ENCODE data around the gene TRPM5.

TRPM5 gene

GRCh38 chr11:2419638-2420501 lies 24.4 kb downstream of the TRPM5 start:
- DNase-seq: peak; percentile 74

DNA sequence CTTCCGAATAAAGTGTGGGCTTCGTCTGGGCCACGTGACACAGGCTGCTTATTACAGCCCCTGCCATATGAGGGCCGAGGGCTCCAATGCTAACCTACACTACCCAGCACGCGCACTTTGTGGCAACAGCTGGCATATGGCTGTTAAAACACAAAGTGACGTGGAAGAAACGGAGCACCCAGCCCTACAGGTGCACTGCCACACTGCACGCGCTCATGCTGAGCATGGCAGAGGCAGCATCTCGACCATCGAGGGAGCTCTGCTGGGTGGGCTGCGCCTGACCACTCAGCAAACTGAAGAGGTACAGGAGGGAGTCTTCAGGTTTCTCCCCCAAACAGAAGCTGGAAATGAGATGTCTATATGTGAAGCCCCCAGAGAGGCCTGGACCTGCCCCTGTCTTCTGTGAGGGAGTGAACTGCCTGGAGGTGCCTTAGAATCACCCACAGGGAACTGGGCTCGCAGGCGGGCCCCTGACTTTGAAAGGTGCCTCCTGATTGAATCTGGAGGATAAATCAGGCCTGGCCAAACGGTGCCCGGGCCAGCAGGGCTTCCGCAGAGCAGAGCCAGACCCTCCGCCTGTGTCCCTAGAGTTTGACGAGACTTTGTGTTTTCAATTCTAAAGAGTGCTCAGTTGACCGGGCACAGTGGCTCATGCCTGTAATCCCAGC lies 25.5 kb downstream of the TRPM5 start:
- DNase-seq: no peak

GRCh38 chr11:2417856-2418692 lies 26.2 kb downstream of the TRPM5 start:
- no peak for DNase-seq

DNA sequence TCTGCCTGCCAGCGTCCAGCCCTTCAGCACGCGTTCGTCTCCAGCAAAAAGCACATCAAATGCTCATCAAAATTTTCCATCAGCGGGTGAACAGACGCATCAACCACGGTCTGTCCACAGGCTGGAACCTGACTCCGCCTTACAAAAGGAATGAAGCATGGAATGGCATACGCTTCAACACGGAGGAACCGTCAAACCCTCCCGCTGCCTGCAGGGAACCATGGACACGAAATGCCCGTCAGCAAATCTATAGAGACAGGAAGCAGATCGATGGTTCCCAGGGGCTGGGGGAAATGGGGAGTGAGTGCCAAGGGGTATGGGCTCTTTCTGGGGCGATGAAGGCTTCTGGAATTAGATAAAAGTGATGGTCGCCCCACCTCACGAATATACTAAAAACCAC lies 27.5 kb downstream of the TRPM5 start:
- no peak for DNase-seq

DNA sequence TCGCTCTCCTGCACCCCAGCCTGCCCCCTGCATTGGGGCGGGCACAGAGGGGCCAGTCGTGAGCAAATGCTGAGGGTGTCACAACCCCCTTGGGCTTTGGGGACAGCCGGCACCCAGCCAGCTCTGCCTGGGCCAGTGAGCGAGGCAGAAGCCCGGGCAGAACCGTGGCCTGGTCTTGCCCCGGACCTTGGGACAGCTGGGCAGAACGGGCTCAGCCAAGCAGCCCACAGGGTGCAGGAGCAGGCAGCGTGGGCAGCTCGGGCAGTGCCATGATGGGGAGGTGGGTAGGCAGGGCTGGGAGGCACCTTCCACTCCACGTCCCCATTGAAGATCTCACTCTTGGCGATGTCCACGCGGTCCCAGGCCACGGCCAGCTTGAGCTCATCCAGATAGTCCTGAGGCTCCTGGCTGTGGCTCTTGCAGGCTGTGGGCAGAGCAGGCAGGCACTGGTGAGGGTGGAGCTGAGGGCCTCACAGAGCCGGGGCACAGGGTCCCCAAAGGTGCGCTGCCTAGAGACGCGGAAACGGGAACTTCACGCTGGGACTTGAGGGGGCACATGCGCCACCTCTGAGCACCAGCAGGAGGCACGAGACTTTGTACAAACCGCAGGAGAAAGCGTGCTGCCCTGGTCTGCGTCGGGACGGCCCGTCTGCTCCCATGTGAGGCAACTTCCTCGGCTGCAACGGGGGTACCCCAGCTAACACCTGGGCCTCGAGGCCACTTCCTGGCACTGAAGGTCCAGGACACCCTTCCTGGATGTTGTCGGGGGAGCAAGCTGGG lies 28.5 kb downstream of the TRPM5 start:
- no peak for DNase-seq

DNA sequence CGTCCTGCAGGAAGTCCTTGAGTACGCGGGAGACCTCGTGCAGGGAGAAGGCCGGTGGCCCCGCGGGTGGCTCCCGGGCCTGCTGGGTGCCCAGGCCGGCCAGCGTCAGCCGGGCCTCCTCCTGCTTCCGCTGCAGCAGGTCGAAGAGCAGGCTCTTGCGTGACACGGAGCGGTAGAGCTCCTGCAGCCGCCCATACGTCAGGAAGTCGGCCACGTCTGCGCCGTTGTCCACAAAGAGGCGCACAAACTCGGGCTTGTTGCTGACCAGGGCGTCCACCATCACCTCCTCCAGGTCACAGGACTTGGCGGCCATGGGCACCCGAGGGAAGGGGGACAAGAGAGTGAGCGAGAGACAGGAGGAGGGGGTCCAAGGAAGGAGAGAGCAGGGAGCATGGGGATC lies 29.1 kb downstream of the TRPM5 start:
- DNase-seq: no peak

GRCh38 chr11:2414616-2415015 lies 29.7 kb downstream of the TRPM5 start:
- no peak for DNase-seq

GRCh38 chr11:2413742-2414579 lies 30.4 kb downstream of the TRPM5 start:
- no peak for DNase-seq

GRCh38 chr11:2412323-2412722 lies 32.0 kb downstream of the TRPM5 start:
- DNase-seq: no peak

DNA sequence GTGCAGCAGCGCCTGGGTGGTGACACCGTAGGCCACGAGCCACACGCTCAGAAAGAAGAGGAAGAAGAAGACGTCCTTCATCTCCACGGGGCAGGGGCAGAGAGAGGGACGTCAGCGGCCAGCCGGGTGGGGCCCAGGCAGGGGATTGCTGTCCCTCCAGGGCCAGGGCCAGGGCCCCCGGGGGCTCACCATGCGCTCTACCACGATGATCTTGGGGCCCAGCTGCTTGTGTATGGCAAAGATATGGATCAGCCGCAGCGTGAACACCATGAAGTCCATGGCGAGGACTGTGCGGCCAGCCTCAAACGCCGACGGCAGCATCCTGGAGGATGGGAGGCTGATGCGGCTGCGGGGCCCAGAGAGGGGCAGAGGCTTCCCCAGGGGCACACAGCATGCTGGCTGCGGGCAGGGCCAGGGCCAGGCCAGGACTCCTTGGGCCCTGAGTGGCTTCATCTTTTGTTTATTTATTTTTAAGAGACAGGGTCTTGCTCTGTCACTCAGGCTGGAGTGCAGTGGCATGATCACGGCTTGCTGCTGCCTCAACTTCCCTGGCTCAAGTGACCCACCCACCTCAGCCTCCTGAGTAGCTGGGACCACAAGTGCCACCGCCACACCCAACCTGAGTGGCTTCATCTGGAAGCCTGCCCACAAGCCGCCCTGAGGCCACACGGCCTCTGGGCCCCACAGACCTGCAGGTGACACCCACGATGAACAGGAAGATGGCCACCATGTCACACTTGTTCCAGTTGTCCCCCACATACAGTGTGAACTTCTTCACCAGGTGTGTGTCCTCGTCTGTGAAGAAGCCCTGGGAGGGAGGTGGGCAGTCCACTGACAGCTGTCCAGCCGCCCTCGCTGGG lies 32.6 kb downstream of the TRPM5 start:
- DNase-seq: no peak

- no peak for DNase-seq
Observed at GRCh38 chr11:2410616-2411015, 33.7 kb downstream of the TRPM5 start.

GRCh38 chr11:2409611-2410468 lies 34.5 kb downstream of the TRPM5 start:
- DNase-seq: no peak

DNA sequence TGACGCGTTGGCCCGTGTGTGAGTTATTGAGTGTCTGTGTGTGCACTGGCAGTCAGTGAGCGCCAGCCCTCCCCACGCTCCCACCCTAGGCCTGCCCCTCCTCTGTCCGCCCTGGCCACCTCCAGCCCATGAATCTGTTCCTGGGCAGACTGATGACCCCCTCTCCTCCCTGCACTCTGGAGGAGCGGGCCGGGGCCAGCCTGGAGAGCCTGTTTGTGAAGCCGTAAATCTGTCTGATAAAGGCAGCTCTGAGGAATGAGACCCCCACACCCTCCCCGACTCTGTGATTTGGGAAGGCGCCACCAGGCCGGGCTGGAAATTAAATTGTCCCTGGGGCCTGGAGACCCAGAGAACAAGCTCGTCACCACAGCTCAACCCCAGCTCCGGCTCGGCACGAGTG lies 35.2 kb downstream of the TRPM5 start:
- DNase-seq: no peak

DNA sequence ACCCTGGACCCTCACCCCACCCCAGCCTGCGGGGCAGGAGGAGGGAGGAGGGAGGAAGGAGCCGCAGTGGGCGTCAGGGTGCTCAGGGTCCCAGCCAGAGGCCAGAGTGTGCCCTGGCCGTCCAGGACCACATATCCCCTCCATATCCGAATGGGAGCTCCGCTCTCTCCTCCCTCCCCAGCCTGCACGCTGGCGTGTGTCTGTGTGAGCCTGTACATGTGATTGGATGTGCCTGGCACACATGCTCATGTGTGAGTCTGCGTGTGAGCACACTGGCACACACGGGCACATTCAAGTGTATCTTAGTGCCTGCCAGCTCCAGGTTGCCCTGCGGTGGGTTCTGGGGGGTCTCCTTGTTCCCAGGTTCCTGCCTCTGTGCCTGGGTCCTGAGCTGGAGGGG lies 35.6 kb downstream of the TRPM5 start:
- DNase-seq: no peak

- DNase-seq: no peak
Observed at GRCh38 chr11:2406878-2407410, 37.4 kb downstream of the TRPM5 start.

DNA sequence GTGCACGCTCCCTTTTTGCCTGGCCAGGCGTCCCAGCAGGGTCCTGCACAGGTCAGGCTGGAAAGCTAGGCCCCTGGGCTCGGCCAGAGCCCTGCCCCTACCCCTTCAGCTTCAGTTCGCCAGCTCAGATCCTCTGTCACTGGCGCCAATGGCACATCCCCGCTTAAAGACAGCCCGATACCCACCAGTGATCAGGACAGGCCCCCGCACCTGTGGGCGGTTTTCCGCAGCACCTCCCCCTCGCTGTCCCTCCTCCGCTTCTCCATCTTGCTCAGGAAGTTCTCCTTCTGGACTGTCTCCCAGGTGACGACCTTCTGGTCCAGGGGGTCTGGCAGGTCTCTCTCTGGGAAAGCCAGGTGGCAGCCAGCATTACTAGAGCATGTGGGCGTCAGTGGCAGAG lies 37.9 kb downstream of the TRPM5 start:
- no peak for DNase-seq

- no peak for DNase-seq
Observed at GRCh38 chr11:2404735-2405196, 39.5 kb downstream of the TRPM5 start.

DNA sequence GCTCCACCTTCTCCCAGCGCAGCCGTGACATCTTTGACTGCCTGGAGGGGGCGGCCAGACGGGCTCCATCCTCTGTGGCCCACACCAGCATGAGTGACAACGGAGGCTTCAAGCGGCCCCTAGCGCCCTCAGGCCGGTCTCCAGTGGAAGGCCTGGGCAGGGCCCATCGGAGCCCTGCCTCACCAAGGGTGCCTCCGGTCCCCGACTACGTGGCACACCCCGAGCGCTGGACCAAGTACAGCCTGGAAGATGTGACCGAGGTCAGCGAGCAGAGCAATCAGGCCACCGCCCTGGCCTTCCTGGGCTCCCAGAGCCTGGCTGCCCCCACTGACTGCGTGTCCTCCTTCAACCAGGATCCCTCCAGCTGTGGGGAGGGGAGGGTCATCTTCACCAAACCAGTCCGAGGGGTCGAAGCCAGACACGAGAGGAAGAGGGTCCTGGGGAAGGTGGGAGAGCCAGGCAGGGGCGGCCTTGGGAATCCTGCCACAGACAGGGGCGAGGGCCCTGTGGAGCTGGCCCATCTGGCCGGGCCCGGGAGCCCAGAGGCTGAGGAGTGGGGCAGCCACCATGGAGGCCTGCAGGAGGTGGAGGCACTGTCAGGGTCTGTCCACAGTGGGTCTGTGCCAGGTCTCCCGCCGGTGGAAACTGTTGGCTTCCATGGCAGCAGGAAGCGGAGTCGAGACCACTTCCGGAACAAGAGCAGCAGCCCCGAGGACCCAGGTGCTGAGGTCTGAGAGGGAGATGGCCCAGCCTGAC lies 41.2 kb downstream of the TRPM5 start:
- no peak for DNase-seq

DNA sequence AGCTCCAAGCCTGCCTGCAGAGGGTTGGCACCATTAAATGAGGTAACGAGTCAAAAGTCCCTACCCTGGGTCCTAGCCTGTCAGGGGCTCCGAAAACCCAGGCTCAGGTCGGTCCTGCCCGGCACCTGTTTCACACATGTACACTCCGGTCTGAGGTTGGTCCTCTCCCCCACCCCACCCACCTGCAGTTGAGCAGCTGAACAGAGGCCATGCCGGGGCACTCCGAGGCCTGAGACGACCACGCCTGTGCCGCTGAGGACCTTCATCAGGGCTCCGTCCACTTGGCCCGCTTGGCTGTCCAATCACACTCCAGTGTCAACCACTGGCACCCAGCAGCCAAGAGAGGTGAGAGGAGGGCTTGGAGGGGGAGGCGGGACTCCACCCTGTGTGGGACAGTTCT lies 42.2 kb downstream of the TRPM5 start:
- no peak for DNase-seq

Measured in EL (cell line).